HEK293T (cell line): ENCODE results near the gene CHPF2.
A peak's percentile ranks its signal among the peaks of the same experiment; 100 is the strongest.

ENCODE experiments used
- CTCF ChIA-PET: fragments of 350-600 bp; formaldehyde crosslinking; extraction: SDS; loops from one replicate; lab custom pipeline; 2021; ENCODE audit warnings: antibody characterized with exemption, inconsistent platforms; lab: Yijun Ruan, JAX
- POLR2A ChIA-PET: fragments of 350-600 bp; formaldehyde crosslinking; extraction: SDS; loops from one replicate; lab custom pipeline; 2020; ENCODE audit warnings: antibody characterized with exemption, inconsistent platforms; lab: Yijun Ruan, JAX
- DNase-seq: peaks from one replicate; pipeline ENCODE4 v3.0.0; 2012; ENCODE audit warnings: mixed read lengths; ENCODE audit errors: extremely low spot score
- ARNT ChIP-seq: fragments of 450-650 bp; IDR thresholded peaks from 2 replicates; pipeline ENCODE4 v1.6.1; 2017; ENCODE audit warnings: mild to moderate bottlenecking
- BHLHE40 ChIP-seq: fragments of 450-650 bp; IDR thresholded peaks from 2 replicates; pipeline ENCODE4 v1.6.1; 2016; ENCODE audit warnings: mild to moderate bottlenecking, moderate library complexity, borderline replicate concordance
- CTBP1 ChIP-seq: fragments of 450-650 bp; IDR thresholded peaks from 2 replicates; pipeline ENCODE4 v1.6.1; 2016; ENCODE audit warnings: borderline replicate concordance
- ELF4 ChIP-seq: fragments of 450-650 bp; IDR thresholded peaks from 2 replicates; pipeline ENCODE4 v1.6.1; 2017; ENCODE audit warnings: antibody characterized with exemption
- FOXA1 ChIP-seq: fragments of 450-650 bp; IDR thresholded peaks from 2 replicates; pipeline ENCODE4 v1.6.1; 2016; ENCODE audit warnings: mild to moderate bottlenecking
- FOXK2 ChIP-seq: fragments of 450-650 bp; IDR thresholded peaks from 2 replicates; pipeline ENCODE4 v1.6.1; 2016; ENCODE audit warnings: mild to moderate bottlenecking
- FOXM1 ChIP-seq: fragments of 450-650 bp; IDR thresholded peaks from 2 replicates; pipeline ENCODE4 v1.6.1; 2017; ENCODE audit warnings: mild to moderate bottlenecking, borderline replicate concordance
- HDGF ChIP-seq: fragments of 450-650 bp; IDR thresholded peaks from 2 replicates; pipeline ENCODE4 v1.6.1; 2017; ENCODE audit warnings: antibody characterized with exemption, borderline replicate concordance
- L3MBTL2 ChIP-seq: fragments of 450-650 bp; conservative IDR thresholded peaks from 2 replicates; pipeline ENCODE4 v1.6.1; 2016; ENCODE audit warnings: mild to moderate bottlenecking
- LEF1 ChIP-seq: fragments of 450-650 bp; IDR thresholded peaks from 2 replicates; pipeline ENCODE4 v1.6.1; 2017; ENCODE audit warnings: mild to moderate bottlenecking, borderline replicate concordance
- NFRKB ChIP-seq: fragments of 450-650 bp; IDR thresholded peaks from 2 replicates; pipeline ENCODE4 v1.6.1; 2016; ENCODE audit warnings: mild to moderate bottlenecking, moderate library complexity
- SP1 ChIP-seq: fragments of 450-650 bp; IDR thresholded peaks from 2 replicates; pipeline ENCODE4 v1.6.1; 2017
- SUZ12 ChIP-seq: fragments of 450-650 bp; IDR thresholded peaks from 2 replicates; pipeline ENCODE4 v1.6.1; 2016; ENCODE audit warnings: mild to moderate bottlenecking
- TARDBP ChIP-seq: fragments of 450-650 bp; IDR thresholded peaks from 2 replicates; pipeline ENCODE4 v1.6.1; 2016
- ZNF384 ChIP-seq: fragments of 450-650 bp; IDR thresholded peaks from 2 replicates; pipeline ENCODE4 v1.6.1; 2016
- TF ChIP-seq, protein P1 (sequence below): fragments of 450-650 bp; IDR thresholded peaks from 2 replicates; pipeline ENCODE4 v1.6.1; 2016

Gene CHPF2

DNA sequence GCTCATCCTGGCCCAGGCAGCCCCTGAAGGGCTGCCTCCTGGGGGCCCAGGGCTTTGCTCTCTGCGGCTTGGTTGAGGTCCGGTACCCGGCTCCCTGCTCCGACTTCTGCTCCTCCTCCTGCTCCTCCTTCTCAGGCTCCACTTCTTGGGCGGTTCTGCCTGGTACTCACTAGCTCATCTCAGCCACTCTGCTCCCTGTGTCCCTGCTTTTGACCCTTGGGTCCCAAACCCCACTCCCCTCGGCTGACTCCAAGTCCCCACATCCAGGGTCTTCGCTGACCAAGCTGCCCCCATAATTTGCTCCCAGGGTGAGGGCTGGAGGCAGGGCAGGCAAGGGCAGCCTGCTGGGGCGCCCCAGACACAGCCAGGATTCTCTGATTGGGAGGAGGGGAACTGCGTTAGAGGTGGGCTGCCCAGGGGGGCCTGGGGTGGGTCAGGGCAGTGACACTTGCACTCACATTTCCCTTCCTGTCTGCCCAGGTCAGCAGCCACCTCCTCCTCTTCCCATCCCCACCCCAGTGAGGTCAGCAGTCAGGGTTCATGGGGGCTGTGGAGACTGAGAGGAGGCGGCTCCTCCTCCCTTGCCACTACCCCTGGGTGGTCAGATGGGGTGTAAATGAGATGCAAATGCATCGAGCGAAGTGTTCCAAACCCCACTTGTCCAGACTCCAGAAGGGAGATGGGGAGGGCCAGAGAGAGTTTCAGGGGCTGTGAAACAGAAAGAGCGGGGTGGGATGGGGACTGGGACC, 14.0 kb downstream of the CHPF2 start:
- TF ChIP-seq HDGF = no peak
- no peak for TF ChIP-seq FOXM1
- no peak for TF ChIP-seq BHLHE40
- ChIA-PET CTCF (interaction anchor here (0.5 to 2.3 kb wide), 12 partner anchors 10 to 643 kb away, joined by 3 to 18 read pairs (median 4); partner anchors contain the start of gene ABCF2), POLR2A (interaction anchor here (1.4 to 3.8 kb wide), 7 partner anchors 9 to 61 kb away, joined by 4 to 25 read pairs (median 8); partner anchors contain the start of genes ABCF2 and CHPF2)
- no peak for DNase-seq

DNA sequence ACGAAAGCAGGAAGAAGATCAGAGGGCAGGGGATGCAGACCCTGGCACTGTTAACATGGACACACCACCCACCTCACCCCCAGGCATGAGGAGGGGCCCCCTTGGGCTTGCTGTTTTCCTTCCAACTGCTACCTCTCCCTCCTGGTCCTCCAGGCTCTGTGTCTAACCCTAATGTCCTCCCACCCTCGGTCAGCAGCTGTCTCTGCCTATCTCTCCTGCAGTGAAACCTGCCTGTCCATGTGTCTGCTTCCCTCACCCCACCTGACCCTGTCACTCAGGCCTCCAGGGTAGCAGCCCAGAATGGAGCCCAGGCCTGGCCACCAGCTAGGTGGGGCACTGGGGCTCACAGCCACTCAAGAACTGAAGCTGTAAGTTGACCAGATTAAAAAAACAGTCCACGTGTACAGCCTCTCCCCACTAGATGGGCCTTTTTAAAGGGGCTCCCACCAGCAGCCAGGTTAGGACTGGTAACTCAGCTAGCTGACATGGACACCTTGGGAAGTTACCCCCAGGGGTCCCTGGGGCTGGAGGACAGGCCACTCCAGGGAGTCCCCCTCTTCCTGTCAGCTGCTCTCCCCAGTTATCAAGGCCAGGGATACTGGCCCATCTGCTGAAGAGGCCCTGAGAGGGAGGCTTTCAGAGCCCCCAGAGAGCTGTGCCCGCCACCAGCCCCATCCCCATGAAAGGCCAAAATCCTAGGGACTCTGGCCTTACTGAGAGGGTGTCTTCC, 14.7 kb downstream of the CHPF2 start:
- POLR2A ChIA-PET = interaction anchor here (0.8 to 3.8 kb wide), 10 partner anchors 9 to 166 kb away, joined by 3 to 25 read pairs (median 6); partner anchors contain the start of genes ABCF2, CHPF2 and FASTK
- CTCF ChIA-PET = interaction anchor here (0.5 to 2.3 kb wide), 7 partner anchors 10 to 642 kb away, joined by 3 to 18 read pairs (median 4); partner anchors contain the start of gene ABCF2
- no peak for TF ChIP-seq FOXA1
- TF ChIP-seq L3MBTL2 = no peak
- no peak for TF ChIP-seq LEF1
- TF ChIP-seq NFRKB = no peak
- no peak for TF ChIP-seq ZNF384
- TF ChIP-seq SP1 = no peak
- TF ChIP-seq BHLHE40 = no peak
- TF ChIP-seq ARNT = no peak
- no peak for TF ChIP-seq ELF4
- TF ChIP-seq TARDBP = no peak
- TF ChIP-seq CTBP1 = no peak
- no peak for TF ChIP-seq FOXM1
- TF ChIP-seq HDGF = no peak
- TF ChIP-seq FOXK2 = no peak
- no peak for TF ChIP-seq SUZ12
- TF ChIP-seq, protein P1, sequence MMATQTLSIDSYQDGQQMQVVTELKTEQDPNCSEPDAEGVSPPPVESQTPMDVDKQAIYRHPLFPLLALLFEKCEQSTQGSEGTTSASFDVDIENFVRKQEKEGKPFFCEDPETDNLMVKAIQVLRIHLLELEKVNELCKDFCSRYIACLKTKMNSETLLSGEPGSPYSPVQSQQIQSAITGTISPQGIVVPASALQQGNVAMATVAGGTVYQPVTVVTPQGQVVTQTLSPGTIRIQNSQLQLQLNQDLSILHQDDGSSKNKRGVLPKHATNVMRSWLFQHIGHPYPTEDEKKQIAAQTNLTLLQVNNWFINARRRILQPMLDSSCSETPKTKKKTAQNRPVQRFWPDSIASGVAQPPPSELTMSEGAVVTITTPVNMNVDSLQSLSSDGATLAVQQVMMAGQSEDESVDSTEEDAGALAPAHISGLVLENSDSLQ = no peak
- no peak for DNase-seq

DNA sequence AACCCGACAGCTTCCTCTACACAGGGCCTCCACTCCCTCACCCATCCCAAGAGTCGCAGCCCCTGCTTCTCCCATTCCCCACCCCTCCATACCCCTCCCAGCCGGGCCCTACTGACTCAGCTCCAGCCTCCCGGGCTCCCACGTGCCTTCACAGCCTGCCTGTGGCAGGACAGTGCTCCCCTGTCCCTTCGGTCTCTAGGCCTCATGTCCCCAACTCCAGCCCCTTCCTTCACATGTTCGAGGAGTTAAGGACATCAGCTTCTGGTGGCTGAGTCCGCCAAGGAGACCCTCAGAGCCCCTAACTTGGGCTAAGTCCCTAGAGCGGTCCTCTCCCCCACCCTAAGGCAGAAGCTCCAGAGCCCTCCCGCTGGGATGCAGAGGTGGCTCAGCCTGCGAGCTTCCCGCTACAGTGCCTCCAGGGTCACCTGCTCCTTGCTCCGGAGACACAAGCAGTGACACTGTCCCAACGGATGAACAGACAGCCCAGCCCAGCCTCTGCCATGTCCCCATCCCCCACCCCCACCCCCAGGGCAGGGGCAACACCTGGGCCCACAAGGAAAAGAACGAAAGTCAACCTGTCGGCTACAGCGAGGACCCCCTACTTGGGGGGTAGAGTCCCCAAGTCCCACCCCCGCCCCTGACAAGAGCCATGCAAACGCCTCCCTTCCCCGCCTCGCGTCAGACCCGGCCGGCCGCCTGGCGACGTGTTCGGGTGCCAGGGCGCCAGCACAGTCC, 15.5 kb downstream of the CHPF2 start:
- CTCF ChIA-PET = interaction anchor here (0.7 to 2.3 kb wide), 7 partner anchors 10 to 68 kb away, joined by 3 to 18 read pairs (median 5); partner anchors contain the start of gene ABCF2
- DNase-seq = no peak
- TF ChIP-seq ARNT (no peak), L3MBTL2 (peak; percentile 43), FOXK2 (no peak)
- POLR2A ChIA-PET = interaction anchor here (0.8 to 3.8 kb wide), 10 partner anchors 8 to 167 kb away, joined by 3 to 25 read pairs (median 6); partner anchors contain the start of genes ABCF2, CHPF2 and FASTK

DNA sequence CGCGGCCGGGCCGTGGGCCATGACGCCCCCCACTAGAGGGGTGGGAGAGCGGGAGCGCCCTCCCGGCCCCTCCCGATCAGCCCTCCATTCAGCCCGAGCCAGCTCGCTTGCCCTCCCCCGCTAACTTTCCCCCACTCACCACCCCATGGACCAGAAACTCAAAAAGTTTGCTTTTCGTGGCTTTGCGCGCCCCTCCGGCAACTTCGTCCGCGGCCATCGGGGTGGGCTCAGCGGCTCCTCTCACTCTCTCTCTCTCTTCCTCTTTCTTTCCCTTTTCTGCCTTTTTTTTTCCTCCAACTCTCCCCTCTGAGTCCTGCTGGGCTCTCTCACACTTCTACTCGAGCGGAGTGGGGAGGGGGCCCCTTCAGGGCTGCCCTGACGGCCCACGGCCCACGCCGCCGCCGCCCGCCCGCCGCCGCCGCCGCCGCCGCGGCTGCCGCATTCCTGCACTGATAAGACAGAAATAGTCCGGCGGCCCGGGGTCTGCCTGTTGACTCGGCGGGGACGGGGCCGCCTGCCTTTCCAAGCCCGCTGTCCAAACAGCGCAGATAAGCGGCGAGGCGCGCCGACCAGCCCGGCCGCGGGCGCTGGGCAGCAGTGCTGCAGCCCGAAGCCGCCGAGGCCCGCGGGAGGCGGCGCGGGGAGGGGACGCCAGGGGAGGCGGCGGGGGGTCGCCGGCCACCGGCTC, 16.2 kb downstream of the CHPF2 start, which contains the start of gene SMARCD3:
Gene SMARCD3, minus strand, starts transcription at position 349 of the 688 bp plus-strand sequence. Its CDS starts 132 bp downstream, at position 217.
- ChIA-PET POLR2A (interaction anchor here (1.2 to 4.4 kb wide), 6 partner anchors 12 to 168 kb away, joined by 3 to 29 read pairs (median 17); partner anchors contain the start of genes ABCF2, CHPF2 and FASTK), CTCF (interaction anchor here (0.7 kb wide), 1 partner anchor 9 kb away, joined by 6 read pairs; no protein-coding TSS in a partner anchor)
- DNase-seq = peak; percentile 76
- no peak for TF ChIP-seq HDGF
- TF ChIP-seq ARNT = peak; percentile 39; the same call in 1 of the 2 replicates
- TF ChIP-seq TARDBP = no peak
- no peak for TF ChIP-seq SP1
- TF ChIP-seq, protein P1 = no peak
- no peak for TF ChIP-seq NFRKB
- TF ChIP-seq FOXA1 = no peak
- TF ChIP-seq L3MBTL2 = peak; percentile 41
- TF ChIP-seq FOXM1 = peak; percentile 67; the same call in 1 of the 2 replicates
- no peak for TF ChIP-seq ZNF384
- no peak for TF ChIP-seq SUZ12
- no peak for TF ChIP-seq CTBP1
- no peak for TF ChIP-seq BHLHE40
- 0 out of 2 replicates have a peak, but pooled peaks have one; percentile 10 for TF ChIP-seq LEF1
- no peak for TF ChIP-seq ELF4
- no peak for TF ChIP-seq FOXK2

DNA sequence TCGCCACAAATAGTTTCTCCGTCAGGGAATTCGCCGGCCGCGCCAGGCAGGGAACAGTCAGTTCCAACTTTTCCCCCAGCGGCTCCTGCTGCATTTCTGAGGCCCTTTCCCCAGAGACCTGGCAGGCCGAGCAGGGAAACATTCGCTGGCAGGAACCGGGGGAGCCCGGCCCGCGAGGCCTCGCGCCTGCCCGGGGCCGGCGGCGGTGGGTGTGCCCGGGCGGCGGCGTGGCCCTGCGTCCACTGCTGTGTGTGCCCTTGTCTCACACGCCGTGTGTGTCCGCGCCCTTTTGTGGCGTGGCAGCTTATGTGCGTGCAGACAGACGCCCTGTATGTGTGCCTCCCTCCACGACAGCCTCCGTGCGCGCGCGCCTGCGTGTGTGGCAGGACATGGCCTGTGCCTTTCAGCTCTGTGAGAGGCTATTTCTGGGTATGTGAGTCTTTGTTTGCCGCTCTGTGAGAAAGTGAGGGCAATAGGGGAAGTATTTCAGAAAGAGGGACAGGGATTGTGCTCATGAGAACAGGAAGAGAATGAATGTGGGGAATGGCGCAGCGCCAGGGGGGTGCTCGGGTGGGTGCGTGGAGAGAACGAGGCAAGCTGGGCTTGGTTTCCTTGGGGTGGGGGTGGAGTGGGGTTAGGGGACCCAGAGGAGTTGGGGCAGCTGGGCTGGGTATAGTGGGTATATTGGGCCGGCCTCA, 16.9 kb downstream of the CHPF2 start:
- CTCF ChIA-PET = interaction anchor here (0.6 kb wide), 1 partner anchor 303 kb away, joined by 3 read pairs; no protein-coding TSS in a partner anchor

More for the DNA sequence above, 16.9 kb downstream of the CHPF2 start:
- no peak for TF ChIP-seq FOXA1
- no peak for TF ChIP-seq FOXK2
- TF ChIP-seq HDGF = no peak
- TF ChIP-seq SUZ12 = no peak
- TF ChIP-seq ELF4 = no peak
- TF ChIP-seq L3MBTL2 = no peak
- TF ChIP-seq ARNT = no peak
- no peak for TF ChIP-seq NFRKB
- no peak for TF ChIP-seq TARDBP
- TF ChIP-seq CTBP1 = no peak
- TF ChIP-seq ZNF384 = no peak
- TF ChIP-seq, protein P1 = no peak
- no peak for TF ChIP-seq SP1
- TF ChIP-seq BHLHE40 = no peak
- no peak for TF ChIP-seq FOXM1
- no peak for TF ChIP-seq LEF1
- POLR2A ChIA-PET = interaction anchor here (1.2 to 4.4 kb wide), 4 partner anchors 12 to 28 kb away, joined by 3 to 29 read pairs (median 17); partner anchors contain the start of genes ABCF2 and CHPF2
- DNase-seq = peak; percentile 61
